HG03108 (cell line): ENCODE data around the gene ZNF511.
"Not testable (repeated sequence)": the region's sequence is repeated elsewhere in the genome, so short reads cannot be mapped to it uniquely, and the experiment has no call there.

Experiments used
- ATAC-seq: cut with Tn5 transposase; IDR thresholded peaks from one replicate; pipeline ENCODE4 v1.9.1; 2021; ENCODE audit warnings: moderate library complexity; ENCODE audit not compliant: unreplicated experiment

The ZNF511 gene

GRCh38 chr10:133308421-133309099 is at the start of gene ZNF511, which contains the start of gene TUBGCP2:
TSS of gene ZNF511 (plus strand) at chr10:133308914. CDS start at chr10:133308944, 30 bp downstream.
TSS of gene TUBGCP2 (minus strand) at chr10:133308872. CDS start at chr10:133302941, 5,931 bp downstream.
- peak; percentile 68 for ATAC-seq

- no peak for ATAC-seq
These were observed 49.1 kb upstream of the ZNF511 start for GRCh38 chr10:133259602-133259989.

- ATAC-seq: peak; percentile 32
These were observed 47.6 kb upstream of the ZNF511 start for GRCh38 chr10:133260895-133261725.

GRCh38 chr10:133261726-133262325 is 46.9 kb upstream of the ZNF511 start:
- peak; percentile 51 for ATAC-seq

- ATAC-seq: no peak
These were observed 46.0 kb upstream of the ZNF511 start for GRCh38 chr10:133262696-133263095.

GRCh38 chr10:133263674-133264073 is 45.0 kb upstream of the ZNF511 start:
- no peak for ATAC-seq

- ATAC-seq: no peak
These were observed 44.3 kb upstream of the ZNF511 start for GRCh38 chr10:133264461-133264860.

- ATAC-seq: not testable (repeated sequence)
These were observed 43.7 kb upstream of the ZNF511 start for GRCh38 chr10:133265052-133265451.

- no peak for ATAC-seq
These were observed 42.5 kb upstream of the ZNF511 start for GRCh38 chr10:133266056-133266795.

GRCh38 chr10:133267293-133267692 is 41.4 kb upstream of the ZNF511 start:
- no peak for ATAC-seq

- no peak for ATAC-seq
These were observed 40.9 kb upstream of the ZNF511 start for GRCh38 chr10:133267829-133268228.

- ATAC-seq: no peak
These were observed 40.2 kb upstream of the ZNF511 start for GRCh38 chr10:133268532-133268931.

GRCh38 chr10:133269367-133269766 is 39.3 kb upstream of the ZNF511 start:
- no peak for ATAC-seq

GRCh38 chr10:133270204-133270603 is 38.5 kb upstream of the ZNF511 start:
- no peak for ATAC-seq

GRCh38 chr10:133270773-133271297 is 37.9 kb upstream of the ZNF511 start:
- no peak for ATAC-seq

GRCh38 chr10:133271521-133272300 is 37.0 kb upstream of the ZNF511 start:
- ATAC-seq: no peak

GRCh38 chr10:133272301-133272963 is 36.3 kb upstream of the ZNF511 start:
- ATAC-seq: no peak

- ATAC-seq: no peak
These were observed 35.7 kb upstream of the ZNF511 start for GRCh38 chr10:133272964-133273420.

GRCh38 chr10:133273534-133274143 is 35.1 kb upstream of the ZNF511 start:
- ATAC-seq: no peak
